CD4-positive, alpha-beta T cell treated with Interferon alpha-2 for 1 hour (primary cell): ENCODE results near the gene NOA1.
"Not testable (repeated sequence)": the region's sequence is repeated elsewhere in the genome, so short reads cannot be mapped to it uniquely, and the experiment has no call there.

ENCODE experiments used
- DNase-seq, 2 donors: peaks; one replicate each; pipeline ENCODE4 v3.0.0-alpha.2; 2020 to 2022

Gene NOA1

DNA sequence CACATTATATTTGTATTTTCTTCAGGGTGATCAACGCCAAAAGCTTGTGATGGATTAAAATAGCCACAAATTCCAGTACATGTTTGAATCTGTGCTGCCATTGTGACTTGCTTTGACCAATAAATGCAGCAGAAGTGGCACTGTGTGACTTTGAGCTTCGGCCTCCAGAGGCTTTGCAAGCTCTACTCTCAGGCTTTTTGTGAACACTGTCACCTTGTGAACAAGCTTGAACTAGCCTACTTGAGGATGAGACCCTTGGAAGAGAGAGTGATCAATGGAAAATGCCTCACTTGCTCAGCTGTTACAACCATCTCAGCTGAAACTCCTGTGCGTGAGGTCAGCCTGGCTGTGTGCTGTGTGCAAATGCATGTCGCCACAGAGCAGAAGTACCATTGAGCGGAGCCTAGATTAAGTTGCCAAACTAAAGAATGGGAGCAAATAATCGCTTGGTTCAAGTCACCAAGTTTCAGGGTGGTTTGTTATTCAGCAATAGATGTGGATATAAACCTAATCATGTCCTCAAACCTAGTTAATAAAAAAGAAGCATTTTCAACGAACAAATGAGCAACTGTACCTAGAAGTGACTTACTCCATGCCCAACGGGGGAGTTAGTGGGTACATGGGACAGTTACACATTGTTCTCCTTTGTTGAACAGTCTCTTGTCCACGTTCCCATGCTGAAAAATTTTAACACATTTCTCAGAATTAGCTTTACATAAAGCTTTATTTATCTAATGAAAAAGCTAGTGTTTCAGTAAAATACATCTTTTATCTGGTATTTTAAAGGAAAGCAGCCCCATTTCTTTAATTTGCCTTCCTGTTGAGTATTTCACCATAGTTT, 23.5 kb downstream of the NOA1 start:
- DNase-seq: no peak

DNA sequence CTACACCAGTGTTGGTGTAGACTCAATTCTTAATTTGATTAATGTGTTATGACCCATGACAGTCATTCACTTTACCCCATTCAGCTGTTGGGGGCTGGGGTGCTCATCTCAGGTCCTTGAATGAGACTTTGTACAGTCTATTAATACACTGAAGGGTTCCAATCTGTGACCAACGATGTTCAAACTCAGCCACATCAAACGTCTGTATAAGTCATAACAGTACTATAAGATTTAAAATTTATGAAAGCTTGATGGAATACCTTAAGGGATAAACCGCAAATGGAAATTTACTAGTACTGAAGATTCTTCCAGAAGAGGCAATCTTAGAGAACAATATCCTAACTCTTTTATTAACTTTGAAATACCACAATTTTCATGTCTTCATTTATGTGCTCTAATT, 36.0 kb downstream of the NOA1 start:
- no peak for DNase-seq

DNA sequence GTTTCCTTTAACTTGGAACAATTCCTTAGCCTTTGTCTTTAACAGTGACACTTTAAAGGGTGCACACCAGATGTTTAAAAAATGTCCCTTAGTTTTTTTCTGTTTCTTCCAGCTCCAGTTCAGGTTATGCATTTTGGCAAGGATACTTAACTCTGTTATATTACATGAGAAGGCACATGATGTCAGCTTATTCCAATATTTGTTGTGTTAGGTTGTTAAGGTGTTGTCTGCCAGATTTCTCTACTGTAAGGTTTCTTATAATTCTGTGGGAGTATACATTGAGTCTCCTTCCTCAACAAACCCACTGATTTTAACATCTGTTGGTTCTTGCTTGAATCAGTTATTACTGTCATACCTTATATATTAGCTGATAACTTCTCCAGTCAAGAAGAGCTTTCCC, 36.4 kb downstream of the NOA1 start:
- no peak for DNase-seq

DNA sequence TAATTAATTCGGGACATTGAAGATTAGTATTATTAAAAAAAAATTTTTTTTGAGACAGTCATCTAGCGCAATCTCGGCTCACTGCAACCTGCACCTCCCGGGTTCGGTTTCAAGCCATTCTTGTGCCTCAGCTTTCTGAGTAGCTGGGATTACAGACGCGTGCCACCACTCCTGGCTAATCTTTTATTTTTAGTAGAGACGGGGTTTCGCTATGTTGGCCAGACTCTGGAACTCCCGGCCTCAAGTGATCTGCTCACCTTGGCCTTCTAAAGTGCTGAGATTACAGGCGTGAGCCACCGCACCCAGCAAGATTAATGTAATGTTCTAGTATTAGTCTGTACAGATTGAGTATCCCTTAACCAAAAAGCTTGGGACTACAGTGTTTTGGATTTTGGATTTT, 37.0 kb downstream of the NOA1 start:
- no peak for DNase-seq

DNA sequence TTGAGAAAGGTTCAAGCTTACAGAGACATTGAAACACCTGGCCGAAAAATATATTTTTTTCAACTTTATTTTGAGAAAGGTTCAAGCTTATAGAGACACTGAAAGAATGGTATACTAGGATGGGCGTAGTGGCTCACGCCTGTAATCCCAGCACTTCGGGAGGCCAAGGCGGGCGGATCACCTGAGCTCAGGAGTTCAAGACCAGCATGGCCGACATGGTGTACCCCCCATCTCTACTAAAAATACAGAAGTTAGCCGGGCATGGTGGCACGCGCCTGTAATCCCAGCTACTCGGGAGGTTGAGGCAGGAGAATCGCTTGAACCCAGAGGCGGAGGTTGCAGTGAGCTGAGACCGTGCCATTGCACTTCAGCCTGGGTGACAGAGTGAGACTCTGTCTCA, 37.6 kb downstream of the NOA1 start:
- not testable (repeated sequence) for DNase-seq

DNA sequence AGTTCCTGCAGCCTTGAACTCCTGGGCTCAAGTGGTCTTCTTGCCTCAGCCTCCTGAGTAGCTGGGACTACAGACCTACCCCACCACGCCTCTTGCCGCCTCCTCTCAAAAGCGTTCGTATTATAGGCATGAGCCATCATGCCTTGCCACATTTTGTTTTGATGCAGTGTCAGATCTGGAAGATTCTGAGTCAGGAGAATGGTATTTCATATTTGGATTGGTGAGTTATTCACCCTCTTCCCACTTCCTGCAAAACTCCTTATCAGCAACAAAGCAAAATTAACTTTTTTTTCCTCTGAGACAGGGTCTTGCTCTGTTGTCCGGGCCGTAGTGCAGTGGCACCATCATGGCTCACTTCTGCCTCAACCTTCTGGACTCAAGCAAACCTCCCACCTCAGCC, 40.1 kb downstream of the NOA1 start:
- no peak for DNase-seq

DNA sequence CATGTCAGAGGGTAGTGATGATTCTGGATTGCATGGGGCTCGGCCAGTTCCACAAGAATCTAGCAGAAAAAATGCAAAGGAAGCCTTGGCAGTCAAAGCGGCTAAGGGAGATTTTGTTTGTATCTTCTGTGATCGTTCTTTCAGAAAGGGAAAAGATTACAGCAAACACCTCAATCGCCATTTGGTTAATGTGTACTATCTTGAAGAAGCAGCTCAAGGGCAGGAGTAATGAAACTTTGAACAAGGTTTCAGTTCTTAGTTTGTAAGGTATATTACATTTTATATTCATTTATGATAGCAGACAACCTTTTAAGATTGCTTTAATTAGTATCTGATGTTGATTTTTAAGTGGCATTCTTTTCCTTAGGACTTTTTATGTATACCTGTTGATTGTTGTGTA, 45.5 kb downstream of the NOA1 start:
- no peak for DNase-seq

DNA sequence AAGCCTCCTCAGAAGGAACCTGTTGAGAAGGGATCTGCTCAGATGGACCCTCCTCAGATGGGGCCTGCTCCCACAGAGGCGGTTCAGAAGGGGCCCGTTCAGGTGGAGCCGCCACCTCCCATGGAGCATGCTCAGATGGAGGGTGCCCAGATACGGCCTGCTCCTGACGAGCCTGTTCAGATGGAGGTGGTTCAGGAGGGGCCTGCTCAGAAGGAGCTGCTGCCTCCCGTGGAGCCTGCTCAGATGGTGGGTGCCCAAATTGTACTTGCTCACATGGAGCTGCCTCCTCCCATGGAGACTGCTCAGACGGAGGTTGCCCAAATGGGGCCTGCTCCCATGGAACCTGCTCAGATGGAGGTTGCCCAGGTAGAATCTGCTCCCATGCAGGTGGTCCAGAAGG, 46.8 kb downstream of the NOA1 start:
- DNase-seq: no peak

DNA sequence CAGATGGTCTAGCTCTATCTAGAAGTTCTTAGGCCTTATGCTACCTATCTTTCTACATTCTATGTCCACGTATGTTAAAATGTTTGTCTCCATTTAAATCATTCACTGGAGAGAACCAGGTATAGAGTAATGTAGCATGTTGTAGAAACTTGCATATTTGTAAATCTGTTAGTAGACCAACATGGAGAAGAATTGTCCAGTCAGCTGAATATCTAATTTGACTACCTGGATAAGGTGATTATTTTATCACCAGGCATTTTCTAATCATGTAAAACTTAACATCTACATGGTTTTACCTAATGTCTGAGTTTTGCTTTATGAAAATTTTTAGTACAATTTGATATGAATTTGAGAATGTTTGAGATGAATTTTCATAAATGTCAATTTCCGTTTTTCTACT, 50.2 kb downstream of the NOA1 start:
- no peak for DNase-seq

DNA sequence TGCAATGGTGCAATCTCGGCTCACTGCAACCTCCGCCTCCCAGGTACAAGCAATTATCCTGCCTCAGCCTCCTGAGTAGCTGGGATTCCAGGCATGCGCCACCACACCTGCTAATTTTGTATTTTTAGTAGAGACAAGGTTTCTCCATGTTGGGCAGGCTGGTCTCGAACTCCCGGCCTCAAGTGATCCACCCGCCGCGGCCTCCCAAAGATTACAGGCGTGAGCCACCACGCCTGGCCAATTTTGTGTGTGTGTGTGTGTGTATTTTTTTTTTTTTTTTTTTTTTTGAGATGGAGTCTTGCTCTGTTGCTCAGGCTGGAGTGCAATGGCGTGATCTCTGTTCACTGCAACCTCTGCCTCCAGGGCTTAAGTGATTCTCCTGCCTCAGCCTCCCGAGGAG, 62.4 kb downstream of the NOA1 start:
- DNase-seq: not testable (repeated sequence)

DNA sequence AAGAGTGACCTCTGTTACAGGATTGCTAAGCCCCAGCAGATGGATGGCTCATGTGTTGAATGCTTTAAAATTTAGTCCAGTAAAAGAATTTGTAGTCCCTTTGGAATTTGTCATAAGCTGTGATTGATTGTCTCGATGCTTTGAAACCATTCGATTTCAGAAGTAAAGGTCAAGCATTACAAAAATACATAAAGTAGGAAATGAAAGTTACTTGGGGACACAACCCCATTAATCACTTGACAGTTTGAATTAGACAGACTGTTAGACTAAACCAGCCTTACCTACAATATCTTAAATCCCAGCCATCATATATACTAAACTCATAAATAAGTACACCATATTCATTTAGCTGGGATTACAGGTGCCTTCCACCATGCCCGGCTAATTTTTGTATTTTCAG, 63.1 kb downstream of the NOA1 start:
- DNase-seq: no peak
